ENCODE measurements around the gene MORN1. TPM values are rescaled to one million over a fixed set of nuclear protein-coding genes. Genes with fewer than 3 reads are reported as not detected.
A peak's percentile ranks its signal among the peaks of the same experiment; 100 is the strongest.

MORN1 gene
- total and polyA plus RNA-seq, 10 of the 15 experiments (the other 5 are each of a cell fraction or from before 2014, with no cell fraction given), result 0.76 to 7.9 (median 5.5) TPM

DNA sequence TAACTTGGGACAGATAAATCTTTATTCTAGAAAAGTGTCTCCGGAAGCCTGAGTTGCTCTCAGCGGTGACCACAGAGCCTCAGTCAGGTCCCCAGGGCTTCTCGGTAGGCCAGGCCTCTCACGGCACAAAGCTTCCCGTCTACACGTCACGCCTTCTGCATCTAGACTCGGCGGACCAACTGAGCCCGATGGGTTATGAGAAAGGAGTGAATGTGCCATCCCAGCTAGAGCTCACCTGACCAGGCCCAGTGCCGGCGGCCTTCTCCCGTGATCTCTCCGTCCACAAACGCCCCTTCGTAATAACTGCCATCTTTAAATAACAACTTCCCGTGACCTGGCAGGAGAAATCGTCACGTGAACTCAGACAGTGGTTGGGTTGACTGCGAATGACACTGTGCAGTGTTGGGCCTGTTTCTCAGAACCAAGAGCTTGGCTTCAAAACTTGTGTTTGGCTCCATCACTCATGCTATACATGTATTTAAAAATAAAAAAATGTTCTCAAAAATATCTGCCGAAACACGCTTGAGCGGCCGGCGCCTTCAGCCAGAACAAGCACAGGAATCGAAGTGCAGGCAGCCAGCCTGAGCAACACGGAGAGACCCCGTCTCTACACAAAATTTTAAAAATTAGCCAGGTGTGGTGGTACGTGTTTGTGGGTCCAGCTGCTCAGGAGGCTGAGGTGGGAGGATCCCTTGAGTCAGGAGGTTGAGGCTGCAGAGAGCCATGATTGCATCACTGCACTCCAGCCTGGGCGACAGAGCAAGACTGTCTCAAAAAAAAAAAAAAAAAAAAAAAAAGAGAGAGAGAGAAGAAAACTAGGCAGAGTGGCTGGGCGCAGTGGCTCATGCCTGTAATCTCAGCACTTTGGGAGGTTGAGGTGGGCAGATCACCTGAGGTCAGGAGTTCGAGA lies 3.1 kb downstream of the MORN1 start (continued):
- TF ChIP-seq, protein P1, sequence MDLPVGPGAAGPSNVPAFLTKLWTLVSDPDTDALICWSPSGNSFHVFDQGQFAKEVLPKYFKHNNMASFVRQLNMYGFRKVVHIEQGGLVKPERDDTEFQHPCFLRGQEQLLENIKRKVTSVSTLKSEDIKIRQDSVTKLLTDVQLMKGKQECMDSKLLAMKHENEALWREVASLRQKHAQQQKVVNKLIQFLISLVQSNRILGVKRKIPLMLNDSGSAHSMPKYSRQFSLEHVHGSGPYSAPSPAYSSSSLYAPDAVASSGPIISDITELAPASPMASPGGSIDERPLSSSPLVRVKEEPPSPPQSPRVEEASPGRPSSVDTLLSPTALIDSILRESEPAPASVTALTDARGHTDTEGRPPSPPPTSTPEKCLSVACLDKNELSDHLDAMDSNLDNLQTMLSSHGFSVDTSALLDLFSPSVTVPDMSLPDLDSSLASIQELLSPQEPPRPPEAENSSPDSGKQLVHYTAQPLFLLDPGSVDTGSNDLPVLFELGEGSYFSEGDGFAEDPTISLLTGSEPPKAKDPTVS (IDR thresholded peaks at IDR 0.05; ENCODE audit: low read depth, low read length), result no peak
- TF ChIP-seq NBN (IDR thresholded peaks at IDR 0.05), result peak; percentile 26; the same call in 1 of the 2 replicates
- TF ChIP-seq TCF7 (IDR thresholded peaks at IDR 0.05; ENCODE audit: borderline replicate concordance), result no peak
- TF ChIP-seq, protein P2, sequence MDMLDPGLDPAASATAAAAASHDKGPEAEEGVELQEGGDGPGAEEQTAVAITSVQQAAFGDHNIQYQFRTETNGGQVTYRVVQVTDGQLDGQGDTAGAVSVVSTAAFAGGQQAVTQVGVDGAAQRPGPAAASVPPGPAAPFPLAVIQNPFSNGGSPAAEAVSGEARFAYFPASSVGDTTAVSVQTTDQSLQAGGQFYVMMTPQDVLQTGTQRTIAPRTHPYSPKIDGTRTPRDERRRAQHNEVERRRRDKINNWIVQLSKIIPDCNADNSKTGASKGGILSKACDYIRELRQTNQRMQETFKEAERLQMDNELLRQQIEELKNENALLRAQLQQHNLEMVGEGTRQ (IDR thresholded peaks at IDR 0.05; ENCODE audit: borderline replicate concordance, low read depth, low read length), result peak; percentile 21; the same call in 1 of the 2 replicates
- TF ChIP-seq, protein P3, sequence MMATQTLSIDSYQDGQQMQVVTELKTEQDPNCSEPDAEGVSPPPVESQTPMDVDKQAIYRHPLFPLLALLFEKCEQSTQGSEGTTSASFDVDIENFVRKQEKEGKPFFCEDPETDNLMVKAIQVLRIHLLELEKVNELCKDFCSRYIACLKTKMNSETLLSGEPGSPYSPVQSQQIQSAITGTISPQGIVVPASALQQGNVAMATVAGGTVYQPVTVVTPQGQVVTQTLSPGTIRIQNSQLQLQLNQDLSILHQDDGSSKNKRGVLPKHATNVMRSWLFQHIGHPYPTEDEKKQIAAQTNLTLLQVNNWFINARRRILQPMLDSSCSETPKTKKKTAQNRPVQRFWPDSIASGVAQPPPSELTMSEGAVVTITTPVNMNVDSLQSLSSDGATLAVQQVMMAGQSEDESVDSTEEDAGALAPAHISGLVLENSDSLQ (IDR thresholded peaks at IDR 0.05), result no peak
- TF ChIP-seq, protein P4, sequence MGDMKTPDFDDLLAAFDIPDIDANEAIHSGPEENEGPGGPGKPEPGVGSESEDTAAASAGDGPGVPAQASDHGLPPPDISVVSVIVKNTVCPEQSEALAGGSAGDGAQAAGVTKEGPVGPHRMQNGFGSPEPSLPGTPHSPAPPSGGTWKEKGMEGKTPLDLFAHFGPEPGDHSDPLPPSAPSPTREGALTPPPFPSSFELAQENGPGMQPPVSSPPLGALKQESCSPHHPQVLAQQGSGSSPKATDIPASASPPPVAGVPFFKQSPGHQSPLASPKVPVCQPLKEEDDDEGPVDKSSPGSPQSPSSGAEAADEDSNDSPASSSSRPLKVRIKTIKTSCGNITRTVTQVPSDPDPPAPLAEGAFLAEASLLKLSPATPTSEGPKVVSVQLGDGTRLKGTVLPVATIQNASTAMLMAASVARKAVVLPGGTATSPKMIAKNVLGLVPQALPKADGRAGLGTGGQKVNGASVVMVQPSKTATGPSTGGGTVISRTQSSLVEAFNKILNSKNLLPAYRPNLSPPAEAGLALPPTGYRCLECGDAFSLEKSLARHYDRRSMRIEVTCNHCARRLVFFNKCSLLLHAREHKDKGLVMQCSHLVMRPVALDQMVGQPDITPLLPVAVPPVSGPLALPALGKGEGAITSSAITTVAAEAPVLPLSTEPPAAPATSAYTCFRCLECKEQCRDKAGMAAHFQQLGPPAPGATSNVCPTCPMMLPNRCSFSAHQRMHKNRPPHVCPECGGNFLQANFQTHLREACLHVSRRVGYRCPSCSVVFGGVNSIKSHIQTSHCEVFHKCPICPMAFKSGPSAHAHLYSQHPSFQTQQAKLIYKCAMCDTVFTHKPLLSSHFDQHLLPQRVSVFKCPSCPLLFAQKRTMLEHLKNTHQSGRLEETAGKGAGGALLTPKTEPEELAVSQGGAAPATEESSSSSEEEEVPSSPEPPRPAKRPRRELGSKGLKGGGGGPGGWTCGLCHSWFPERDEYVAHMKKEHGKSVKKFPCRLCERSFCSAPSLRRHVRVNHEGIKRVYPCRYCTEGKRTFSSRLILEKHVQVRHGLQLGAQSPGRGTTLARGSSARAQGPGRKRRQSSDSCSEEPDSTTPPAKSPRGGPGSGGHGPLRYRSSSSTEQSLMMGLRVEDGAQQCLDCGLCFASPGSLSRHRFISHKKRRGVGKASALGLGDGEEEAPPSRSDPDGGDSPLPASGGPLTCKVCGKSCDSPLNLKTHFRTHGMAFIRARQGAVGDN (IDR thresholded peaks at IDR 0.05), result peak; percentile 88
- no peak for TF ChIP-seq ZNF384 (IDR thresholded peaks at IDR 0.05; ENCODE audit: borderline replicate concordance, low read depth, low read length)
- no peak for TF ChIP-seq CBX3 (IDR thresholded peaks at IDR 0.05; ENCODE audit: borderline replicate concordance, low read depth)
- no peak for TF ChIP-seq MTA2 (IDR thresholded peaks at IDR 0.05; ENCODE audit: low read depth)
- TF ChIP-seq NR2F1 (conservative IDR thresholded peaks at IDR 0.05), result no peak
- peak; percentile 66; the same call in 1 of the 2 replicates for TF ChIP-seq PAX5 (IDR thresholded peaks at IDR 0.05; ENCODE audit: borderline replicate concordance, low read depth, low read length)
- TF ChIP-seq CBX5 (IDR thresholded peaks at IDR 0.05; ENCODE audit: low read depth), result no peak
- TF ChIP-seq ESRRA (IDR thresholded peaks at IDR 0.05; ENCODE audit: low read length), result no peak
- TF ChIP-seq ZSCAN29 (IDR thresholded peaks at IDR 0.05), result no peak
- TF ChIP-seq RAD51 (IDR thresholded peaks at IDR 0.05), result peak; percentile 86
- no peak for TF ChIP-seq POLR2AphosphoS2 (IDR thresholded peaks at IDR 0.05; ENCODE audit: low read depth, low read length)
- TF ChIP-seq SMARCA5 (IDR thresholded peaks at IDR 0.05), result no peak
- TF ChIP-seq SMC3 (IDR thresholded peaks at IDR 0.05; ENCODE audit: borderline replicate concordance, low read length), result no peak
- no peak for TF ChIP-seq TARDBP (IDR thresholded peaks at IDR 0.05; ENCODE audit: borderline replicate concordance)
- TF ChIP-seq SIN3A (IDR thresholded peaks at IDR 0.05; ENCODE audit: low read depth, low read length), result no peak
- TF ChIP-seq, protein P5, sequence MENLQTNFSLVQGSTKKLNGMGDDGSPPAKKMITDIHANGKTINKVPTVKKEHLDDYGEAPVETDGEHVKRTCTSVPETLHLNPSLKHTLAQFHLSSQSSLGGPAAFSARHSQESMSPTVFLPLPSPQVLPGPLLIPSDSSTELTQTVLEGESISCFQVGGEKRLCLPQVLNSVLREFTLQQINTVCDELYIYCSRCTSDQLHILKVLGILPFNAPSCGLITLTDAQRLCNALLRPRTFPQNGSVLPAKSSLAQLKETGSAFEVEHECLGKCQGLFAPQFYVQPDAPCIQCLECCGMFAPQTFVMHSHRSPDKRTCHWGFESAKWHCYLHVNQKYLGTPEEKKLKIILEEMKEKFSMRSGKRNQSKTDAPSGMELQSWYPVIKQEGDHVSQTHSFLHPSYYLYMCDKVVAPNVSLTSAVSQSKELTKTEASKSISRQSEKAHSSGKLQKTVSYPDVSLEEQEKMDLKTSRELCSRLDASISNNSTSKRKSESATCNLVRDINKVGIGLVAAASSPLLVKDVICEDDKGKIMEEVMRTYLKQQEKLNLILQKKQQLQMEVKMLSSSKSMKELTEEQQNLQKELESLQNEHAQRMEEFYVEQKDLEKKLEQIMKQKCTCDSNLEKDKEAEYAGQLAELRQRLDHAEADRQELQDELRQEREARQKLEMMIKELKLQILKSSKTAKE (IDR thresholded peaks at IDR 0.05; ENCODE audit: low read depth, poor library complexity, severe bottlenecking), result no peak
- no peak for TF ChIP-seq IRF4 (IDR thresholded peaks at IDR 0.05; ENCODE audit: low read depth, low read length)

Measured in GM12878 (cell line).